Fibroblast of mammary gland (primary cell): ENCODE data around the gene LMAN1L.
A peak's percentile ranks its signal among the peaks of the same experiment; 100 is the strongest.

Experiments used
- DNase-seq: peaks from one replicate; pipeline ENCODE4 v3.0.0-alpha.2; 2010; ENCODE audit warnings: low read depth
- H3K4me3 ChIP-seq: 2 replicates; pipeline ENCODE4 v1.5.1; 2011; ENCODE audit warnings: low read depth, mild to moderate bottlenecking, low read length, moderate library complexity; ENCODE audit not compliant: control insufficient read depth
- CTCF ChIP-seq: conservative IDR thresholded peaks from 2 replicates; pipeline ENCODE4 v1.5.1; 2011; ENCODE audit warnings: low read depth, low read length, inconsistent platforms; ENCODE audit not compliant: control insufficient read depth, insufficient read depth

The LMAN1L gene

GRCh38 chr15:74790080-74790916 lies 22.3 kb upstream of the LMAN1L start:
- H3K4me3 ChIP-seq, result no peak overlapping the region

GRCh38 chr15:74791007-74791406 lies 21.6 kb upstream of the LMAN1L start:
- H3K4me3 ChIP-seq, result no peak overlapping the region
- TF ChIP-seq CTCF, result no peak
- DNase-seq, result no peak

More at GRCh38 chr15:74790080-74790916, 22.3 kb upstream of the LMAN1L start:
- peak; percentile 90 for DNase-seq
- no peak for TF ChIP-seq CTCF

GRCh38 chr15:74791667-74792066 lies 21.0 kb upstream of the LMAN1L start:
- DNase-seq, result no peak
- TF ChIP-seq CTCF, result no peak
- H3K4me3 ChIP-seq, result no peak overlapping the region

GRCh38 chr15:74792227-74793016 lies 20.2 kb upstream of the LMAN1L start:
- TF ChIP-seq CTCF, result no peak
- DNase-seq, result no peak
- H3K4me3 ChIP-seq, result no peak overlapping the region

- no peak overlapping the region for H3K4me3 ChIP-seq
- no peak for DNase-seq
- TF ChIP-seq CTCF, result no peak
Measured at GRCh38 chr15:74793135-74794028, 19.3 kb upstream of the LMAN1L start.
